Left ventricle myocardium superior (tissue), 1 donor: Measurements from ENCODE around the gene ULK4. TPM values are rescaled to one million over a fixed set of nuclear protein-coding genes. Genes with fewer than 3 reads are reported as not detected.
"Not testable (repeated sequence)": the region's sequence is repeated elsewhere in the genome, so short reads cannot be mapped to it uniquely, and the experiment has no call there.

Experiments used
- ATAC-seq: fragments of 200-7000 bp; cut with Tn5 transposase; one replicate; pipeline ENCODE4 v1.9.1; 2020; ENCODE audit warnings: mild to moderate bottlenecking, moderate library complexity
- DNase-seq: peaks from one replicate; pipeline ENCODE4 v3.0.0-alpha.2; 2020
- intact Hi-C: fragments of 100-400 bp; cut with micrococcal nuclease; formaldehyde crosslinking; loops from one replicate; pipeline ENCODE4 v1.11.0; 2022
- total RNA-seq: library from RNA; stranded (reverse); fragmentation: NEBNext Ultra II Directional; extraction: Animal tissue kit (Norgen Biotek cat#: 25700); gene quantifications from one replicate; pipeline ENCODE4 v1.2.1, GENCODE V29; 2021
- donor health status: DM: no; HTN: yes; CAD: no; lungs with severe emphysema.

ULK4 gene
- total RNA-seq, 1 donor from 2014 or later, result 1.5 TPM

DNA sequence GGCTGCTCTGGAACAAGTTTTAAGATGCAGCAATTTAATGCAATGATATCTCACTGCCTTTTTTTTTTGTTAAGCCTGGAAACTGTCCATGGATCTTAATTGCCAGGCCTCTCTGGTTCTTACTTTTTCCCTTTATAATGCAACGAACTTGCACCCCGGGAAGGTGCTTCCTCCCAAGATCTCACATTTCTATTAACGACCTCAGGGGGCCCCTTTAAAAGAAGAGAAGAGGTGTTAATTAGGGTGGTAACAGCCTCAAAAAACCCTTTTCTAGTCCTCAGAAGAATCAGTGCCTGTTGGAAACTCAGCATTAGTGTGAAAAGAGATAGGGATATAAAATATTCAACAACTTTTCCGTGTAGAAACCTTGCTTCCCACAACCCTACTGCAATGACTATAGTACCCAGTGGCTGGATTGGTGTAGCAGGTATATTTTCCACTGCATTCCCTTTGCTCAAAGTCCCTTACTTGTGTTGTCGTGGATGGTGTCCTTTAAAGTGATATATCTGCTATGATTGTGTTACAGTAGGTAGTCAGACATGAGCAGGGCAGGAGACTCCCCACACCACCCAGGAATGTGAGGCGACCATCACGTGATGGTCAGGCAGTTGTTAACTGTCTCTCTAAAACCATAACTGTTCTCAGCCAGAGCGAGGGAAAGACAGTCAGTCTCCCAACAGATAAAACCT lies 640.8 kb downstream of the ULK4 start:
- ATAC-seq (no peak), DNase-seq (no peak)
- intact Hi-C loops, result no loop called here

DNA sequence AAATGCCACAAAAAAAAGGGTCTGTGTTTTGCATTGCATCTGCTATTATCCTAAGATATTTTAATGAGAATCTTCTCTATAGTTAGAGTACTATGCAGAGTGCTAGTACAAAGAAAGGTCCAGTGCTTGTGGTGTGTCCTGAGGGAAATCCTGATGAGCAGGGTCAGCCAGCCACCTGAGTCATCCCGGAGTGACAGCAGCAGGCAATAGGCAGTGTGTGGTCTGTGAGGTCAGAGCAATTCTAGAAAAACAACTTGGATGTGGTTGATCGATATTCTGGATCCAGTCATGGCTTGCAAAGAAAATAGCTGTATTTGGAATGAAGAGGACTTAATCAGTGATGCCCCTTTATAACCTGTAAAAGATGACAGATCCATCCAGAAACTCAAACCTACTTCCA lies 643.4 kb downstream of the ULK4 start:
- ATAC-seq (no peak), DNase-seq (no peak)
- intact Hi-C loops, result no loop called here

DNA sequence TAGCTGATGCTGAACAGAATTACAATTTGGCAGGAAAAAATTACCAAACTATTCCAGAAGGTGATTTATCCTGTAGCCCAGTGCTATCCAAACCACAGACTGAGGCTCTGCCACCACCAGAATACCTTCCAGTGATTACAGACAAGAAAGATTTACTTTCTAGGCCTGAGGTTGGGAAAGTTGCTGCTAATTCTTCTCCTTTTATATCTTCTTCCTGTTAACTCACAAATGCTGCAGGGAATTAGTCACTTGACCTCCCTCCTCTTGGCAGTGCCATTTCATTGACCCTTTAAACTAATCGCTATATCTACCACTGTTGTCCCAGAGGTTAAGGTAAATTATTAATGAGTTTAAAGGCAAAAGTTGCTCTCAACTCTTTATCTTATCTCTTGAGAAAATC lies 644.2 kb downstream of the ULK4 start:
- intact Hi-C loops, result no loop called here
- ATAC-seq, result no peak
- DNase-seq, result no peak

DNA sequence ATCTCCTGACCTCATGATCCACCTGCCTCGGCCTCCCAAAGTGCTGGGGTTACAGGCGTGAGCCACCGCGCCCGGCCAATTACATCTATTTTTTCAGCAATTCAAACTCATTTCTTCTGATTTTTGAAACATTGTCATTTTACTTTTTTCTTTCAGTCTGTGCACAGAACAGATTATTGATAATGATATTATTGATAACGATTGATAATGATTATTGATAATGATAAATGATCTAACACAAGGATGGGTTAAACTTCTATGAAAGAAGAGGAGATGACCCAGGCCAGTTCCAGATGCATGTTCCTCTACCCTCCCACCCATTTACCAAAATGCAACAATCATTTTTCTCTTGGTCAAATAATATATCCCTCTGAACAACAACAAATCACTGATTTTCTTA lies 644.6 kb downstream of the ULK4 start:
- DNase-seq, result no peak
- intact Hi-C loops, result no loop called here
- ATAC-seq, result no peak

DNA sequence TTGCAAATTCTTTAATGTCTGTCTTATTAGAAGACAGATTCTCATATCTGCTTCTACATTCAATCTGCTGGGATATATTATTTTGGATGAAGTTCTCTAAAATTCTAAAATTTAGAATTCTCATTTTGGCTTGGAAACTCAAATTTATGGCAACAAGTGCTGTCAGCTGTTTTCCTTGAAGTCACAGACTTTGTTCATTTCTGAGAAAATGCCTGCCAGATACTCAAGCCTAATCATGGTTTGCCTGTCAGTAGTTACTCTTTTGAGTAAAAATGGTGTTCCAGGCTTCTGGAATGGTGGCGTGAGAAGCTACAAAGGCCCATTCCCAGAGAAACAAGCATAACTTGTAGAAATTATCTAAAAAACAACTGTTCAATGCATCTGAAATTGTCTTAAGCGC lies 646.8 kb downstream of the ULK4 start:
- ATAC-seq (no peak), DNase-seq (no peak)
- intact Hi-C loops, result no loop called here

DNA sequence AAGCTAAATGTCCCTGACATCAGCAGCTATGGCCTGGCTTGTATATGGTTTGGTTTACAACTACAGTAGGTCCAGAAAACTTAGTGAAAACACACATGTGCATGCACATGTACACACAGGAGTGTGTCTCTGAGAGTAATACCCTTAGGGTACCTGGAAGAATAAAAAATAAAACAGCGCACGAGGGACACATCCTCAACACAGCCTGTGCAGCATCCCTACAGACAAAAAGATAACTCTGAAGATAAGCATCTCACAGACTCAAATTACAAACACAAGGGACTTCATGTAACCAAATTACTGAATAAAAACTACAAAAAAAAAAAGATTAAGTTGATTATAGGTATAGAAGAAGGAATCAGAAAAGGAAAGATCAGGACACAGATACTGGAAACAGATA lies 653.8 kb downstream of the ULK4 start:
- DNase-seq, result no peak
- intact Hi-C loops, result no loop called here
- no peak for ATAC-seq

DNA sequence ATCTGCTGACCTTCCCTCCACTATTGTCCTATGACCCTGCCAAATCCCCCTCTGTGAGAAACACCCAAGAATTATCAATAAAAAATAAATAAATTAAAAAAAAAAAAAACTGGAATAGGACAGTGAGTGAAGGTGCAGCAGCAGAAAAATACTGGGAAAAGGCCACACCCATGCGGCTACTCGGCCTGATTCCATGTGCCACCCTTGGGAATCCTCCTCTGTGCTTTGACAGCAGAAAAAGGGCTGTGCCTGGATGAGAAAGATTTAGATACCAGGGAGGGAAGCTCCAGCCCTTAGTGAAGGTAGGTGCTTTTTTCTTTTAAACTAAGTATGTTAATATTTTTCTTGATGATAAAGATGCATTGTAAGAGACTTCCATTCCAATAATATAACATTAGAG lies 654.8 kb downstream of the ULK4 start:
- no peak for DNase-seq
- no peak for ATAC-seq
- intact Hi-C loops, result no loop called here

DNA sequence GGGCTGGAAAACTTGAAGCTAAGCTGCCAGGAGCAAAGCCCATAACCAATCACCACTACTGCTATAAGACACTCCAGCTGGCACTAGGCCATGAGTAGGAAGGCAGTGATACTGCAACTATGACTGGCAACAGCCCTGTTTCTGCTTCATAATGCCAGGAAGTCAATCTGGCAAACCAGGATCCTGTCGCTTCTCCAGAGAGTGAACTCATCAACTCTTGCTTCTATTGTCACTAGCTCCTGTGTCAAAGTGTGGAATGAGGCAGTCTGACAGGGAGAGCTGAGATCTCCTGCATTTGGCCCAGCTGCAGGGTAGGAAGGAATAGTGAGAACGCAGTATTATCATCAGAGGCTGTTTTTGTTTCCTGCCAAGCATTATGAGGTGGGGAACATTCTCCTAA lies 657.3 kb downstream of the ULK4 start:
- peak; percentile 91 for ATAC-seq
- no peak for DNase-seq
- intact Hi-C loops, result no loop called here

DNA sequence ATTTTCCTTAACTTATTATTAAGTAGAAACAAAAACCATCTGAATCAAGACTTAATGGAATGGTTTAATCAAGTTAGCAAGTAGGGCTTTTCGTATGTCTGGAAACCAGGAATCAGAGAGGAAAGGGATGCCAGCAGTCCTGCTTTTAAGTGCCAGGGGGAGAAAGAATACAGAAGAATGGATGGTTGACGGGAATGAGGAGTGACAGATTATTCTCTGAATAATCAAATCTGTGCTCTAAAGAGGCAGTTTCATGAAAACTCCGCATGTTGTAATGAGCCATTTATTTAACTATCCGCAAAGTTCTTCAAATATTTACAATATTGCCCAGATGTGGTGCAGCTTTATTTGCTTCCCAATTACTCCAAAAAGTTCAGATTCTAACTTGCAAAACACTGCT lies 659.6 kb downstream of the ULK4 start:
- DNase-seq (no peak), ATAC-seq (no peak)
- intact Hi-C loops, result no loop called here

DNA sequence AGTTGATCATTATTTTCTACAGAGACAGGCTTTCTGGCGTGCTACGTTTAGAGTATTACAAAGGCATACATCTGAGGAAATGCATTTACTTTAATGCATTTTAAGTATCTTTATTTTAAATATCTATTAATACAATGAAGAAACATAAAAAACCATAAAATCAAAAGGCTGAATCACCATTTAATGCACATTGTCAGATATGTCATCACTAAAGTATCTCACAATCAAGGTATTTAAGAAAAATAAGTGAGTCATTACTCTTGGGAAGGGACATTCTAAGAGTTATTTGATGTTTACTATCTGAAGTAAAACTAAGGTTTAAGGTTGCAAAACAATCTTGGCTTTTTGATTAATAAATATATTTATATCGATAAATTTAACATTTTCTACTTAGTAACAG lies 660.4 kb downstream of the ULK4 start:
- no peak for ATAC-seq
- no peak for DNase-seq
- intact Hi-C loops, result no loop called here

DNA sequence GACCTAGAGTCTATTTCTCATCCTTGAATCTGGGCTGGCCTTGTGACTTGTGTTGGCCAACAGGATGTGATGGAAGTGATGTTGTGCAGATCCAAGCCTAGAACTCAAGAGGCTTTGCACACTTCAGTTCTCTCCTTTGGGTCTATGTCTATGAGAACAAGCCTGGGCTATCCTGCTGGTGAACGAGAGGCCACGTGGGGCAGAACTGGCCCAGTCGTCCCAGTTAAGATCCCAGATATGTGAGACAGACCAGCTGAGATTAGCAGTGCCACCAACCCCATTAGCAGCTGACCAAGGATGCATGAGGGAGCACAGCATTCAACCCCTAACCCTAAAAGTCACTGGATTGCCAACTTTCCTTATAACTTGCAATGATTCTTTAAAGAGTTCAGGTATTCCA lies 662.9 kb downstream of the ULK4 start:
- intact Hi-C loops, result no loop called here
- ATAC-seq, result no peak
- no peak for DNase-seq

DNA sequence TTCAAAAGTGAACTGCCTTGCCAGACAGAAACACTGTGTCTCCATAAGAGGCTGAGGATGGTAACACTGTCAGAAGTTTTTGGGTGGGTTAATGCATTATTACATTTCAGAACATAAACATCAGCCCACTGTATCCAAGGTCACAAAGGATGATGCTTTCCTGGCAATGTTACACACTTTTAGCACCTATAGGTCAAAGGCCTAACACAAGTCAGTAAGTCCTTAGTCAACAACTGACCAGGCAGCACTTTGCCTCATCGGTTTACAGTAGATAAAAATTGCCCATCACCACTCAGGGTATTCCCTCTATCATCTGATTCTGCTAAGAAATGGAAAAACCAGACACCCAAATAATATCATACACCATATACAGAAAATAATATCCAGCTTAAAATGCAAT lies 664.2 kb downstream of the ULK4 start:
- no peak for ATAC-seq
- intact Hi-C loops, result no loop called here
- no peak for DNase-seq

DNA sequence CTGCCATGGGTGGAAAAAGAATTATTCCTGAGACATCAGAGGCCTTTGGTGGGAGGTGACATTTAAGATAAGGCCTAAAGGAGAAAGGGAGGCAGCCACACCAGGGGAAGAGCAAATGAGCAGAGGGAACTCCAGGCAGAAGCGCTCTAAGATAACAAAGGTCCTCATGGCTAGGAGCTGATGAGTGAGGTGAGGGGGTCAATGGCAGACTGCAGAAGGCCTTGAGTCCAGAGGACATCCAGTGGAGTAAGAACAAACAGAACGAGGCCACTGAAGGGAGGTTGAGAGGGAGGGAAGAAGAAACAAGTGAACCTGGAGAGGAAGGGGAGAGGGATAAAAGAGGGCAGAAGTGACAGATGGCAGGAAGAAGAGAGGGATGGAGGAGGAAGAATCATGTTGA lies 665.3 kb downstream of the ULK4 start:
- intact Hi-C loops, result no loop called here
- DNase-seq (no peak), ATAC-seq (no peak)

DNA sequence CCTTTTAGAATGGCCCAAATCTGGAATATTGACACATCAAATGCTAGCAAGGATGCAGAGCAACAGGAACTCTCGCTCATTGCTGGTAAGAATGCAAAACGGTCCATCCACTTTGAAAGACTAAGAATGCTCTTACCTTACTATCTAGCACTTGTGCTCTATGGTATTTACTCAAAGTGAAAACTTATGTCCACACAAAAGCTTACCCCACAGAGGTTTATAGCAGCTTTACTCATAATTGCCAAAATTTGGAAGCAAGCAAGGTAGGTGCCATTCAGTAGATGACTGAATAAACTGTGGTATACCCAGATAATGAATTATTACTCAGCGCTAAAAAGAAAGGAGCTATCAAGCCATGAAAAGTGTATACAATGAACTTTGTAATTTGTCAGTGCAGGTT lies 666.2 kb downstream of the ULK4 start:
- ATAC-seq (no peak), DNase-seq (no peak)
- intact Hi-C loops, result no loop called here

DNA sequence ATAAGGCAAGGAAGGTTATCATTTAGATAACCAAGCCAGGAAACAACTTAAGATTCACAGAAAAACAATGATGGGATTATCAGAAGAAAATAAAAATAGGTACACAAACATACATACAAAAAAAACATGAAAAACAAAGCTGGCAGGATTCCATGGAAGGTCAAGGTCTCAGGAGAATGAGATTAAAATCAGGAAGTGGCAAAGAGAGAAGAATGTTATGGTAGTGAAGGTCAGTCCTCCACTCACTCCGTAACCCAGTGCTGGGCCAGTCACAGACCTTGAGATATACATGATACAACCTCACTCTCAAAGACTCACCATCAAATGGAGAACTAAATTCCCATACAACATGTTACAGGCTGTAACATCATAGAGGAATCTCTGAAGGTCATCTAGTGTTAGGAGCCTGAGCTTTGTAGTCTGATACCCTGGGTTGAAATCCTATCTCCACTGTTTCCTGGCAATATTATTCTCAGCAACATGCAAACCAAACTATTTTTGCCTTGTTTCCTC lies 668.7 kb downstream of the ULK4 start:
- intact Hi-C loops, result no loop called here
- no peak for DNase-seq
- ATAC-seq, result no peak

DNA sequence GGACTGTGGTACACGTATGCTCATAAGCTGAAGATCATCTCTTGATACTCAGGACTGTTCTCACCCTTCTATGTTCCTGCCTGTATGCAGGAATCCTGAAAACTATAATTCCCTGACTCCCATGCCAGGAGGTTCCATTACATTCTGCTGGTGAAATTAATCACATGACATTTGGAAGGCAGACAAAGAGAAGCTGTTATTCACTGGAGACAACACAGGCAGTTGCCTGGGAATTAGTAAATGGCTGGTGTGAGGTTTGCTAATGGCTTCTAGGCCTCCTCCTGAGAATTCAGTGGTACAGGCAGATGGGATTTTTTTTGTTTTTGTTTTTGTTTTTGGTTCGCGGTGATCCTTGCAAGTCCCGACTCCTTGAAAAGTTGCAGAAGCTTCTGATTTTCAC lies 671.2 kb downstream of the ULK4 start:
- DNase-seq, result no peak
- ATAC-seq, result no peak
- intact Hi-C loops, result no loop called here

DNA sequence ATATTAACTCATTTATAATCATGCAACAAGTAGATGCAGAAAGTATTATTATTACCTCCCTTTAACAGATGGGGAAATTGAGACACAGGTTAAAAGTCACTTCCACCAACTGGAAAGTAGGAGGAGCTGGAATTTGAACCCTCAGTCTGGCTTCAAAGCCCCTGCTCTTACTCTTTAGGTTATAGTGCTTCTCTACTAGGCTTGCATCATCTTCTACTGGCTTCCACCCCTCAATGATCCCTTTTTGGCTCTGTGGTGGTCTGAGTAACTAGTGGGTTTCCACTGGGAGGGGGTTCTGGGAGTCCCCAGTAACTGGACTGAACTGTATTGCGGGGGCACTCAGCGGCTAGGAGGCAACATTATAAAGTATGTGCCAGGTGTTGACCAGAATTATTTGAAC lies 671.6 kb downstream of the ULK4 start:
- ATAC-seq, result no peak
- intact Hi-C loops, result no loop called here
- no peak for DNase-seq

DNA sequence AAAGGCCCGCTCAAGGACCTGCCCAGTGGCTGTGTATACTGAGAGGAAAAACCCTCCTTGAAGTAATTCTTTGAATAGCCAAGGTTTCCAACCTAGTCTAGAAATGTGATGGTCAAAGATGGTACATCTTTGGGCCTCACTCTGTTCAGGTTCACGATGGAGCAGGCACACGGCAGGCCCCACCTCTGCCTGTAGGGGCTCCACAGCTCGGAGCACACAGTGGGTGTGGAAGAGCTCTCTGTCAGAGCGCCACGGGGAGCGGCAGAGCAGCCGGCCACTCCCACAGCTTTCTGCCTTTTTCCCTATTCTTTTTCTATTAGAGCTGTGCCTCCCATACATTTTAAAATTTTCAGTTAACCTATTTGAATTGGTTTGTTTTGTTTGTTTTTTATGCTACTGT lies 673.1 kb downstream of the ULK4 start:
- ATAC-seq (no peak), DNase-seq (no peak)
- intact Hi-C loops, result no loop called here

DNA sequence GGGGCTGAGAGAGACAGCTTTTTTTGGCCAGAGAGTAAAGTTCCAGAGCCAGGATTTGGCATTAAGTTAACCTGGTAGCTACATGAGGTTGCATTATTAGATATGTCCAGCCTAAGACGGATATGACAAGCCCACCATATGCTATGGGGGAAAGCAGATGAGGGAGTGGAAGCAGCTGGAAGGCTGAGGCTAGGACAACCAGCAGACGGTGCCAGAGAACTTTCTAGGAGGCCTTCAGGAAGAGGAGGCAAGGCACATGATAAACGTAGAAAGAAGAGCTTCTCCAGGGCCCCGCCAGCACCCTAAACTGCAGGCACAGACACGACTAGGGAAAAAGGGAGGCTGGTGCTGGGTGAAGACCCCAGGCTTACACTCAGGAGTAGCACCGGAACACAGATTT lies 675.6 kb downstream of the ULK4 start:
- intact Hi-C loops, result no loop called here
- DNase-seq (no peak), ATAC-seq (no peak)

DNA sequence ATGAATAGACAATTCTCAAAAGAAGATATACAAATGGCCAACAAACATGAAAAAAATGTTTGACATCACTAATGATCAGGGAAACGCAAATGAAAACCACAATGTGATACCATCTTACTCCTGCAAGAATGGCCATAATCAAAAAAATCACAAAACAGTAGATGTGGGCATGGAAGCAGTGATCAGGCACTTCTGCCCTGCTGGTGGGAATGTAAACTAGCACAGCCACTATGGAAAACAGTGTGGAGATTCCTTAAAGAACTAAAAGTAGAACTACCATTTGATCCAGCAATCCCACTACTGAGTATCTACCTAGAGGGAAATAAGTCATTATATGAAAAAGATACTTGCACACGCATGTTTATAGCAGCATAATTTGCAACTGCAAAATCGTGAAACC lies 677.0 kb downstream of the ULK4 start:
- not testable (repeated sequence) for ATAC-seq

DNA sequence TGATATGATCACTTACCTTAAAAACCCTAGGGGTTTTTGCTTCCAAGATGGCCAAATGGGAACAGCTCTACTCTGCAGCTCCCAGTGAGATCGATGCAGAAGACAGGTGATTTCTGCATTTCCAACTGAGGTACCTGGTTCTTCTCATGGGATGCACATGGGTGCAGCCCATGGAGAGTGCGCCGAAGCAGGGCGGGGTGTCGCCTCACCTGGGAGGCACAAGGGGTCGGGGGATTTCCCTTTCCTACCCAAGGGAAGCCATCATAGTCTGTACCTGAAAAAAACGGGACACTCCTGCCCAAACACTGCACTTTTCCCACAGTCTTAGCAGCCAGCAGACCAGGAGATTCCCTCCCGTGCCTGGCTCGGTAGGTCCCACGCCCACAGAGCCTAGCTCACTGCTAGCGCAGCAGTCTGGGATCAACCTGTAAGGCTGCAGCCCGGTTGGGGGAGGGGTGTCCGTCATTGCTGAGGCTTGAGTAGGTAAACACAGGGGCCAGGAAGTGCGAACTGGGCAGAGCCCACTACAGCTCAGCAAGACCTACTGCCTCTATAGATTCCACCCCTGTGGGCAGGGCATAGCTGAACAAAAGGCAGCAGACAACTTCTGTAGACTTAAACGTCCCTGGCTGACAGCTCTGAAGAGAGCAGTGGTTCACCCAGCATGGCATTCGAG lies 684.0 kb downstream of the ULK4 start:
- intact Hi-C loops, result no loop called here
- DNase-seq (no peak), ATAC-seq (no peak)

More for the DNA sequence above, 677.0 kb downstream of the ULK4 start:
- DNase-seq, intact Hi-C loops: not testable (repeated sequence)
